ENCODE results near the gene GRWD1.

The GRWD1 gene

DNA sequence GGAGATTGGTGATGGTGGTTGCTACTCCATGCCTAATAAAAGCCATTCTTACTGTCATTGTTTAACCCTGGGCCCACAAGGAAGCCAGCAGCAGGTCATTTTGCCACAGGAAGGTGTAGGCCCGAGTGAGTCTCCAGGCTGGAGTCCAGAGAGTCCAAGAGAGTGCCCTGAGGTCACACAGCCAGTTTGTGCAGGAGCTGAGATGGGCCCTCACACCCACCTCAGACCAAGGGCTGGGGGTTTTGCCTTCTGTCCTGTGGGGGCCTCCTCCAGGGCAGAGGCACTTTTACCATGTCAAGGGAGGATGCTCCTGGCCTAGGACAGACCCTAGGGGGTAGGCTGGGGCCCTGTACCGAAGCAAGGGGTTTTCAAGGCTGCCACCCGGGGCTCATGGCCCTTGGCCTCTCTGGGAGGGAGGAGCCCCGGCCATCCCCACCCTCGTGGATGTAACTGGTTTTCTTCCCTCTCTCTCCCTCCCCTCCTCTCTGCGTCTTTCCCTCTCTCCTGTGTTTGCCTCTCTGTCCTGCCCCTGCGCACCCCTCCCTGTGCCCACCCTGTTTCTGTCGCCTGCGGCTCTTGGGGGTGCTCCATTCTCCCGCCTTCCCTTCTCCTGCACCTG, 31.4 kb downstream of the GRWD1 start:
- no peak overlapping the region for H3K27ac ChIP-seq (ENCODE audit: low read depth, low read length)
- H3K27me3 ChIP-seq (ENCODE audit: control insufficient read depth in 5 of 5, insufficient read depth in 4 of 5, low read length in 5 of 5), result no peaks in the 10 kb centered on the region
- H3K9ac ChIP-seq (ENCODE audit: low read length in 5 of 5), result no peak overlapping the region
- peaks cover 2 to 69% (median 67%) of the 10 kb centered on the region in 5 donors for H3K36me3 ChIP-seq (ENCODE audit: control insufficient read depth in 5 of 5, insufficient read depth in 5 of 5, low read length in 5 of 5)
- H3K4me3 ChIP-seq (ENCODE audit: low read depth in 1 of 5, low read length in 5 of 5), result no peak overlapping the region
- peaks cover 5 to 23% (median 19%) of the 10 kb centered on the region in 5 donors for H3K4me1 ChIP-seq (ENCODE audit: control insufficient read depth in 5 of 5, insufficient read depth in 5 of 5, low read length in 5 of 5)
- H3K9me3 ChIP-seq (ENCODE audit: control insufficient read depth in 5 of 5, low read length in 5 of 5), result no peaks in the 10 kb centered on the region

DNA sequence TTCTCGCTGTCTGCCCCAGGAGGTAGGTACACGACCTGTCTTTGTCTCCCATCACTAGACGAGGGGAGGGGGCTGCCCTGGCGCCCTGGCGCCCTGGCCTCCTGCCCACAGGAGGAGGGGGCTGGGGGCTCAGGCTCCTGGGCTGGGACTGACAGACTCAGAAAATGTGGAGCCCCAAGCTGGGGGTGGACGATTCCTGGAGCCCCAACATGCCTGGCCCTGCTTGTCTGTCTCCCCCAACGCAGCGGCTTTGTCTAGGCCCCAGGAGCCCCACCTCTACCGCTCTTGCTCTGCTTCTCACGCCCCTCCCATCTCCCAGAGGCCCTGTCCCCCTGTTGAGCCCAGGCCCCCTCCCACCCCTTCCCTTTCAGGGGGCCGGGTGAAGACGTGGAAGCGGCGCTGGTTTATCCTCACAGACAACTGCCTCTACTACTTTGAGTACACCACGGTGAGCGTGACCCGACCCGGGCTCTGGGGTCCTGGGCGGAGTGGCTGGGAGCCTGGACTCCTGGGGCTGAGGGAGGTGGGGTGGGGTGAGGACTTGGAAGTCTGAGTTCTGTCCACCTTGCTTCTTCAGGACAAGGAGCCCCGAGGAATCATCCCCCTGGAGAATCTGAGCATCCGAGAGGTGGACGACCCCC, 32.0 kb downstream of the GRWD1 start:
- Histone ChIP-seq H3K4me1 (ENCODE audit: control insufficient read depth in 5 of 5, insufficient read depth in 5 of 5, low read length in 5 of 5) (peaks cover 5 to 26% (median 22%) of the 10 kb centered on the region in 5 donors), H3K9ac (ENCODE audit: low read length in 5 of 5) (no peak overlapping the region), H3K36me3 (ENCODE audit: control insufficient read depth in 5 of 5, insufficient read depth in 5 of 5, low read length in 5 of 5) (peaks cover 2 to 63% (median 61%) of the 10 kb centered on the region in 5 donors), H3K27me3 (ENCODE audit: control insufficient read depth in 5 of 5, insufficient read depth in 4 of 5, low read length in 5 of 5) (no peaks in the 10 kb centered on the region), H3K9me3 (ENCODE audit: control insufficient read depth in 5 of 5, low read length in 5 of 5) (no peaks in the 10 kb centered on the region), H3K27ac (ENCODE audit: low read depth, low read length) (no peak overlapping the region), H3K4me3 (ENCODE audit: low read depth in 1 of 5, low read length in 5 of 5) (no peak overlapping the region)

DNA sequence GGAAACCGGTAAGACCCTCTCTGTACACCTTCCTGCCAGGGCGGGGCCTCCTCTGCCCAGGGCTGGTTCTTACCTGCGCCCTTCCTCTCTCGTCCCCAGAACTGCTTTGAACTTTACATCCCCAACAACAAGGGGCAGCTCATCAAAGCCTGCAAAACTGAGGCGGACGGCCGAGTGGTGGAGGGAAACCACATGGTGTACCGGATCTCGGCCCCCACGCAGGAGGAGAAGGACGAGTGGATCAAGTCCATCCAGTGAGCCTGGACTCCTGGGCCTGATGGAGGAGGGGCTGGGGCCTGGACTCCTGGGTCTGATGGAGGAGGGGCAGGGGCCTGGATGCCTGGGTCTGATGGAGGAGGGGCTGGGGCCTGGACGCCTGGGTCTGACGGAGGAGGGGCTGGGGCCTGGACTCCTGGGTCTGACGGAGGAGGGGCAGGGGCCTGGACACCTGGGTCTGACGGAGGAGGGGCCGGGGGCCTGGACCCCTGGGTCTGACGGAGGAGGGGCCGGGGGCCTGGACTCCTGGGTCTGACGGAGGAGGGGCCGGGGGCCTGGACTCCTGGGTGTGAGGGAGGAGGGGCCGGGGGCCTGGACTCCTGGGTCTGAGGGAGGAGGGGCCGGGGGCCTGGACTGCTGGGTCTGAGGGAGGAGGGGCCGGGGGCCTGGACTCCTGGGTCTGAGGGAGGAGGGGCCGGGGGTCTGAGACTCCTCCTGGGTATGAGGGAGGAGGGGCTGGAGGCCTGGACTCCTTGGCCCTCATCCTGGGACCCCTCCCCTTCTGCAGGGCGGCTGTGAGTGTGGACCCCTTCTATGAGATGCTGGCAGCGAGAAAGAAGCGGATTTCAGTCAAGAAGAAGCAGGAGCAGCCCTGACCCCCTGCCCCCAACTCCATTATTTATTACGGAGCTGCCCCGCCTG, 32.8 kb downstream of the GRWD1 start:
- H3K4me3 ChIP-seq (ENCODE audit: low read depth in 1 of 5, low read length in 5 of 5), result no peak overlapping the region
- no peak overlapping the region for H3K9ac ChIP-seq (ENCODE audit: low read length in 5 of 5)
- H3K9me3 ChIP-seq (ENCODE audit: control insufficient read depth in 5 of 5, low read length in 5 of 5), result no peaks in the 10 kb centered on the region
- peaks cover 0 to 55% (median 53%) of the 10 kb centered on the region in 5 donors for H3K36me3 ChIP-seq (ENCODE audit: control insufficient read depth in 5 of 5, insufficient read depth in 5 of 5, low read length in 5 of 5)
- peaks cover 5 to 26% (median 22%) of the 10 kb centered on the region in 5 donors for H3K4me1 ChIP-seq (ENCODE audit: control insufficient read depth in 5 of 5, insufficient read depth in 5 of 5, low read length in 5 of 5)
- H3K27ac ChIP-seq (ENCODE audit: low read depth, low read length), result no peak overlapping the region
- H3K27me3 ChIP-seq (ENCODE audit: control insufficient read depth in 5 of 5, insufficient read depth in 4 of 5, low read length in 5 of 5), result no peaks in the 10 kb centered on the region

DNA sequence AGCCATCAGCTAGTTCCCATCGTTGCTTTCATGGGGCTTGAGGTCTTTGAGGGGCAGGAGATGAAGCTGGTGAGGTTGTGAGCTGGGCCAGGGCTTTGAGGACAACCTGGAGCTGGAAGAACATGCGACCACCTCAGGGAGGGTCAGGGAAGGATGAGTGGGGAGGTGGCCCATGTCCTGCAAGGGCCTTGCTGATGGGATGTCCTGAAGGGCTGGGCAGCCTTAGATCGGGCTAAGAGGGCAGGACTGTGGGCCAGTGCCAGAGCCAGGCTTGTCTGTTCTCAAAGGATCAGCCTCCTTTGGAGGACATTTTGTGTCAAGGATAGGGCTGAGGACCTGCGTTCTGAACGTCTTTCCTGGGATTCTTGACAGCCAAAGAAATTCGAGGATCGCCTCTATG, 33.9 kb downstream of the GRWD1 start:
- peaks cover 0 to 44% (median 42%) of the 10 kb centered on the region in 5 donors for H3K36me3 ChIP-seq (ENCODE audit: control insufficient read depth in 5 of 5, insufficient read depth in 5 of 5, low read length in 5 of 5)
- peak overlapping the region in 3 of 5 donors; percentile 63 to 85 (median 73) for H3K9ac ChIP-seq (ENCODE audit: low read length in 5 of 5)
- peak overlapping the region in 2 of 5 donors; percentile 50 to 73 for H3K4me3 ChIP-seq (ENCODE audit: low read depth in 1 of 5, low read length in 5 of 5)
- peaks cover 5 to 26% (median 22%) of the 10 kb centered on the region in 5 donors for H3K4me1 ChIP-seq (ENCODE audit: control insufficient read depth in 5 of 5, insufficient read depth in 5 of 5, low read length in 5 of 5)
- H3K27ac ChIP-seq (ENCODE audit: low read depth, low read length), result peak overlapping the region; percentile 72
- no peaks in the 10 kb centered on the region for H3K27me3 ChIP-seq (ENCODE audit: control insufficient read depth in 5 of 5, insufficient read depth in 4 of 5, low read length in 5 of 5)
- H3K9me3 ChIP-seq (ENCODE audit: control insufficient read depth in 5 of 5, low read length in 5 of 5), result no peaks in the 10 kb centered on the region

DNA sequence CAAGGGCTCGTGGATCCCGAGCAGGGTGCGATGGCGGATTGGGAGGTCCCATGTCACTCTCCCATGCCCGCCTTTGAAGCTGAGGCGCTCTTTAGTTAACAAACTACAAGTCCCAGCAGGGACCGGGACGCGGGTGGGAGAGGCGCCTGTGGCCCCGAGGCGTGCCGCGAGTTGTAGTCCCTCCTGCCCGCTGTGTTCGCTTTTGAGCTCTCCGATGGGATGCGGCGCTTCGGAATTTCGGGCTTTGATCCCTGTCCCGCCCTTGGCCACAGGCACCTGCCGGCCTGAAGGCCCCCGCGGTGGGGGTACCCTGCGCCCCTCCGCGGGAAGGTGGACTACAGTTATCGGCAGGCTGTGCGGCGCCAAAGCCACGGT, 34.4 kb downstream of the GRWD1 start:
- Histone ChIP-seq H3K27ac (ENCODE audit: low read depth, low read length) (peak overlapping the region; percentile 72), H3K9ac (ENCODE audit: low read length in 5 of 5) (peak overlapping the region in 4 of 5 donors; percentile 61 to 85 (median 68)), H3K9me3 (ENCODE audit: control insufficient read depth in 5 of 5, low read length in 5 of 5) (no peaks in the 10 kb centered on the region), H3K4me1 (ENCODE audit: control insufficient read depth in 5 of 5, insufficient read depth in 5 of 5, low read length in 5 of 5) (peaks cover 5 to 26% (median 22%) of the 10 kb centered on the region in 5 donors), H3K36me3 (ENCODE audit: control insufficient read depth in 5 of 5, insufficient read depth in 5 of 5, low read length in 5 of 5) (peaks cover 0 to 39% (median 38%) of the 10 kb centered on the region in 5 donors), H3K27me3 (ENCODE audit: control insufficient read depth in 5 of 5, insufficient read depth in 4 of 5, low read length in 5 of 5) (no peaks in the 10 kb centered on the region), H3K4me3 (ENCODE audit: low read depth in 1 of 5, low read length in 5 of 5) (peak overlapping the region in 4 of 5 donors; percentile 50 to 73 (median 66))

DNA sequence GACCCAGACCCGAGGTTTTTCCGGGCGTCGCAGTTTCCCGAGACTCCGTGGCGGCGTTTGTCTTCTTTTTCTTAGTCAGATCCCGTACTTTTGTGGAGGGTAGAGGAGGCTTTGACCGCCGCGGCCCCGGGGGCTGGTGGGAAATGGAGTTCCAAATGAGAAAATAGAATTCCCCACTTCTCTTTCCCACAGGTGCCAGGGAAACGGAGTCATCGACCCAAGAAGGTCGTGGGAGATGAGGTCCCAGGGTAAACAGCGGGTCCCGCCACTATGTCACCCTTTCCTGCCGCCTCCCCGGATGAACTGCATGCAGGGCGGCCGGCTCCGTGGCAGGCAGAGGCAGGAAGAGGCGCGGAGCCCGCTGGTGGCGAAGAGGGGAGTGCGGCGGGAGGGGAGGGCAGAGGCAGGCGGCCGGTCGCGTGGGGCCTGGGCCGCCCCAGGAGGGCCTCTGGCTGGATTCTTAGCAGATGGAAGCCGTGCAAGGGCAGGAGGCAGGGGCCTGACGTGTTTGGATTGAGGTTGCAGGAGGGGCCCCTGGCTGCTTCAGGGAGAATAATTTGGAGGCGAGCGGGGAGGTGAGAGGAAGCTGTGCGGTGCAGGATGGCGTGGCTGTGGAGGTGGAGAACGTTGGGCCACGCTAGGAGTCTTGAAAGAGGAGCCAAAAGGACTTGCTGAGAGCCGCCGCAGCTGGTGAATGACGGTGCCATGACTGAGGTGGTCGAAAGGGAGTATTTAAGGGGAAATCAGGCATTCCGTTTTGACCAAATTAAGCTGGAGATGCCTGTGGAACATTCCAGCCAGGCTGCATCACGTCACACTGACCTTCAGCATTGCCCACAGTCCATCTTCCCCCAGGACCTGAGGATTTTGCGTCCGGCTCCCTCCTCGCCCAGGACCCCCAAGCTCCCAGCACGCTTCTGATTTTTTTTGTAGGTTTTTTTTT, 35.0 kb downstream of the GRWD1 start:
- Histone ChIP-seq H3K4me1 (ENCODE audit: control insufficient read depth in 5 of 5, insufficient read depth in 5 of 5, low read length in 5 of 5) (peaks cover 5 to 26% (median 22%) of the 10 kb centered on the region in 5 donors), H3K27ac (ENCODE audit: low read depth, low read length) (peak overlapping the region; percentile 72), H3K4me3 (ENCODE audit: low read depth in 1 of 5, low read length in 5 of 5) (peak overlapping the region; percentile 50 to 73 (median 62)), H3K27me3 (ENCODE audit: control insufficient read depth in 5 of 5, insufficient read depth in 4 of 5, low read length in 5 of 5) (no peaks in the 10 kb centered on the region), H3K9me3 (ENCODE audit: control insufficient read depth in 5 of 5, low read length in 5 of 5) (no peaks in the 10 kb centered on the region), H3K36me3 (ENCODE audit: control insufficient read depth in 5 of 5, insufficient read depth in 5 of 5, low read length in 5 of 5) (peaks cover 0 to 33% (median 31%) of the 10 kb centered on the region in 5 donors), H3K9ac (ENCODE audit: low read length in 5 of 5) (peak overlapping the region; percentile 61 to 85 (median 73))

DNA sequence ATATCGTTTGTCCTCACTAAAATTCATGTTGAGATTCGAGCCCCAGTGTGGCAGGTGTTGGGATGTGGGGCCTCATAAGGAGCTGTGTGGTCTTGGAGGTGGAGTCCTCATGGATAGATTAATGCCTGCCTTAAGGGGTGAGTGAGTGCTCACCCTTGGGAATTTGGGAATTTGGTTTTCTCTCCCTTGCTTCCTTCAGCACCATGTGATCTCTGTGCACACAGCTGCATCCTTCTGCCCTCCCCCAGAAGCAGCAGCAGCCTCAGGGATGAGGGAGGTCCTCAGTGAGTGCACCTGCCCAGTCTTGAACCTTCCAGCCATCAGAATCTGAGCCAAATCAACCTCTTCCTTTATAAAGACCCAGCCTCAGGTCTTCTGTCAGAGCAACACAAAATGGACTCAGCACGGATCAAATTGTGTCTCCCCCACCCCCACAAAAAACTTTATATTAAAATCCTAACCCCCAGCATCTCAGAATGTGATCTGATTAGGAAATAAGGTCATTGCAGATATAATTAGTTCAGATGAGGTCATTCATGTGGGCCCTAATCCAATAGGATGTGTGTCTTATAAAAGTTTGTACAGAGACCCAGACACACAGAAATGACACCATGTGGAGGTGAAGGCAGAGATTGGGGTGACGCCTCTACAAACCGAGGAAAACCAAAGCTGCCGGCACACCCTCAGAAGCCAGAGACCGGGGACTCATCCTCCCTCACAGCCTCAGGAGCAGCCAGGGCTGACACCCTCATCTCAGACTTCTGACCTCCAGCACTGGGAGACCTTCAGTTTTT, 36.3 kb downstream of the GRWD1 start:
- Histone ChIP-seq H3K9me3 (ENCODE audit: control insufficient read depth in 5 of 5, low read length in 5 of 5) (no peaks in the 10 kb centered on the region), H3K4me1 (ENCODE audit: control insufficient read depth in 5 of 5, insufficient read depth in 5 of 5, low read length in 5 of 5) (peaks cover 5 to 26% (median 22%) of the 10 kb centered on the region in 5 donors), H3K27me3 (ENCODE audit: control insufficient read depth in 5 of 5, insufficient read depth in 4 of 5, low read length in 5 of 5) (peaks cover 0 to 3% (median 0%) of the 10 kb centered on the region in 5 donors), H3K27ac (ENCODE audit: low read depth, low read length) (no peak overlapping the region), H3K36me3 (ENCODE audit: control insufficient read depth in 5 of 5, insufficient read depth in 5 of 5, low read length in 5 of 5) (peaks cover 0 to 21% (median 20%) of the 10 kb centered on the region in 5 donors), H3K4me3 (ENCODE audit: low read depth in 1 of 5, low read length in 5 of 5) (no peak overlapping the region), H3K9ac (ENCODE audit: low read length in 5 of 5) (peak overlapping the region in 1 of 5 donors; percentile 35)

DNA sequence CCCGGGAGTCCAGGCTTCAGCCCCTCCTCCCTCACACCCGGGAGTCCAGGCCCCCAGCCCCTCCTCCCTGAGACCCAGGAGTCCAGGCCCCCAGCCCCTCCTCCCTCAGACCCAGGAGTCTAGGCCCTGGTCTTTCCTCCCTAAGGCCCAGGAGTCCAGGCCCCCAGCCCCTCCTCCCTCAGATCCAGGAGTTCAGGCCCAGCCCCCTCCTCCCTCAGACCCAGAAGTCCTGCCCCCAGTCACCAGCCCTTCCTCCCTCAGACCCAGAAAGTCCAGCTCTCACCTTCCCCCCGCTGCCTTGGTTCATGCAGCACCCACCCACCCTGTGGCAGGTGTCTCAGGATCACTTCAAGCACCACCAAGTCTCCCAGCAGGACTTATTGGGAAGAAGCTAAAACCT, 37.5 kb downstream of the GRWD1 start:
- Histone ChIP-seq H3K36me3 (ENCODE audit: control insufficient read depth in 5 of 5, insufficient read depth in 5 of 5, low read length in 5 of 5) (peaks cover 0 to 8% (median 8%) of the 10 kb centered on the region in 5 donors), H3K27me3 (ENCODE audit: control insufficient read depth in 5 of 5, insufficient read depth in 4 of 5, low read length in 5 of 5) (peaks cover 0 to 6% (median 0%) of the 10 kb centered on the region in 5 donors), H3K27ac (ENCODE audit: low read depth, low read length) (no peak overlapping the region), H3K9me3 (ENCODE audit: control insufficient read depth in 5 of 5, low read length in 5 of 5) (no peaks in the 10 kb centered on the region), H3K4me1 (ENCODE audit: control insufficient read depth in 5 of 5, insufficient read depth in 5 of 5, low read length in 5 of 5) (peaks cover 5 to 26% (median 22%) of the 10 kb centered on the region in 5 donors), H3K9ac (ENCODE audit: low read length in 5 of 5) (no peak overlapping the region), H3K4me3 (ENCODE audit: low read depth in 1 of 5, low read length in 5 of 5) (no peak overlapping the region)

All from subcutaneous abdominal adipose tissue (tissue), 5 donors.